Stimulated activated CD8-positive, alpha-beta memory T cell treated with anti-CD3 and anti-CD28 coated beads, Interleukin-7, amount 100 ng/mL, for 48 hours (primary cell): Measurements from ENCODE around the gene HHIPL1.
"Not testable (repeated sequence)": the region's sequence is repeated elsewhere in the genome, so short reads cannot be mapped to it uniquely, and the experiment has no call there.

Source experiments
- DNase-seq, 2 donors: peaks; one replicate each; pipeline ENCODE4 v3.0.0-alpha.2; 2020; ENCODE audit warnings: low read depth in 1 of 2; ENCODE audit errors: extremely low read depth in 1 of 2

The HHIPL1 gene

GRCh38 chr14:99657645-99658155 is 12.8 kb downstream of the HHIPL1 start:
- no peak for DNase-seq

GRCh38 chr14:99658218-99658845 is 13.4 kb downstream of the HHIPL1 start:
- DNase-seq = no peak

- DNase-seq = no peak
Observed at GRCh38 chr14:99659333-99659741, 14.4 kb downstream of the HHIPL1 start.

GRCh38 chr14:99660006-99660566 is 15.2 kb downstream of the HHIPL1 start:
- DNase-seq = no peak

GRCh38 chr14:99660794-99661193 is 15.9 kb downstream of the HHIPL1 start:
- DNase-seq = no peak

GRCh38 chr14:99661206-99661605 is 16.3 kb downstream of the HHIPL1 start:
- DNase-seq = not testable (repeated sequence)

- no peak for DNase-seq
Observed at GRCh38 chr14:99662846-99663245, 17.9 kb downstream of the HHIPL1 start.

GRCh38 chr14:99663386-99664057 is 18.6 kb downstream of the HHIPL1 start:
- DNase-seq = no peak

- DNase-seq = no peak
Observed at GRCh38 chr14:99664058-99664936, 19.4 kb downstream of the HHIPL1 start.

GRCh38 chr14:99664937-99665273 is 20.0 kb downstream of the HHIPL1 start:
- DNase-seq = no peak

GRCh38 chr14:99666533-99666932 is 21.6 kb downstream of the HHIPL1 start:
- no peak for DNase-seq

- DNase-seq = no peak
Observed at GRCh38 chr14:99667045-99667444, 22.1 kb downstream of the HHIPL1 start.

- no peak for DNase-seq
Observed at GRCh38 chr14:99667821-99668220, 22.9 kb downstream of the HHIPL1 start.

GRCh38 chr14:99668307-99669295 is 23.7 kb downstream of the HHIPL1 start:
- DNase-seq = no peak

- no peak for DNase-seq
Observed at GRCh38 chr14:99670361-99671234, 25.7 kb downstream of the HHIPL1 start.

GRCh38 chr14:99671235-99672224 is 26.6 kb downstream of the HHIPL1 start:
- DNase-seq = no peak

- DNase-seq = no peak
Observed at GRCh38 chr14:99672506-99673304, 27.8 kb downstream of the HHIPL1 start.
